Cardiac fibroblast (primary cell): ENCODE results near the gene NQO1.
"Not testable (repeated sequence)": the region's sequence is repeated elsewhere in the genome, so short reads cannot be mapped to it uniquely, and the experiment has no call there.

Source experiments
- DNase-seq, 2 donors: peaks; one replicate each; pipeline versions ENCODE4 v3.0.0 to v3.0.0-alpha.2; 2010; ENCODE audit warnings: low read depth in 2 of 2
- H3K4me3 ChIP-seq, 2 donors: replicated peaks in 1 of 2; 1 replicate in 1 of 2; 2 replicates in 1 of 2; pipeline ENCODE4 v1.5.1; 2011; ENCODE audit warnings: low read depth in 2 of 2, low read length in 2 of 2, mild to moderate bottlenecking in 2 of 2, moderate library complexity in 1 of 2
- TF ChIP-seq, protein P1 (sequence below): IDR thresholded peaks from one replicate; pipeline ENCODE4 v1.5.1; 2011; ENCODE audit warnings: low read depth, mild to moderate bottlenecking, low read length, inconsistent platforms

The NQO1 gene

DNA sequence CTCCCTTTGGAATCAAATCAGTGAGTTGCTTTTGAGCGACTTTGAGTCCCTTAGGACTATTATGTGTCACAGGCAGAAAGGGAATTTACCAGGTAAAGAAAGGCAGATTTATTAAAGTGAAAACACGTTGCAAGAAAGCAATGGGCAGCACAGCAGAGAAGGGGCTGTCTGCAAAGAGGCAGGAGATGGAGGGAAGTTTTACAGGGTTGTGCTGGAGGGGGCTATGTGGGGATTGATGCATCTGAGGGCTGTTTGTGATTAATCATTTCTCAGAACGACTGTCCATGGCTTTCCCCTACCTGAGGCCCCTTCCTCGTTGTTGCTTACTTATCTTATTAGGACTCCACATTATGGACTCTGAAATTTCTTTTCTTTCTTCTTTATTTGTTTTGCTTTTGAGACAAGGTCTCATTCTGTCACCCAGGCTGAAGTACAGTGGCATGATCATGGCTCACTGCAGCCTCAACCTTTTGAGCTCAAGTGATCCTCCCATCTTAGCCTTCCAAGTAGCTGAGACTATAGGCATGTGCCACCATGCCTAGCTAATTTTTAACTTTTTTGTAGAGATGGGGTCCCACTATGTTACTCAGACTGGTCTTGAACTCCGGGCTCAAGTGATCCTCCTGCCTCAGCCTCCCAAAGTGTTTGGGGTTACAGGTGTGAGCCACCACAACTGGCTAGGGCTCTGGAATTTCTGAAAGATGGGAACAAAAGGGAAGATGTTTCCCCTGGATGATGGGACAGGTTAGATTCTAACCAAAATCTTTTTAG is 41.3 kb upstream of the NQO1 start:
- TF ChIP-seq, protein P1, sequence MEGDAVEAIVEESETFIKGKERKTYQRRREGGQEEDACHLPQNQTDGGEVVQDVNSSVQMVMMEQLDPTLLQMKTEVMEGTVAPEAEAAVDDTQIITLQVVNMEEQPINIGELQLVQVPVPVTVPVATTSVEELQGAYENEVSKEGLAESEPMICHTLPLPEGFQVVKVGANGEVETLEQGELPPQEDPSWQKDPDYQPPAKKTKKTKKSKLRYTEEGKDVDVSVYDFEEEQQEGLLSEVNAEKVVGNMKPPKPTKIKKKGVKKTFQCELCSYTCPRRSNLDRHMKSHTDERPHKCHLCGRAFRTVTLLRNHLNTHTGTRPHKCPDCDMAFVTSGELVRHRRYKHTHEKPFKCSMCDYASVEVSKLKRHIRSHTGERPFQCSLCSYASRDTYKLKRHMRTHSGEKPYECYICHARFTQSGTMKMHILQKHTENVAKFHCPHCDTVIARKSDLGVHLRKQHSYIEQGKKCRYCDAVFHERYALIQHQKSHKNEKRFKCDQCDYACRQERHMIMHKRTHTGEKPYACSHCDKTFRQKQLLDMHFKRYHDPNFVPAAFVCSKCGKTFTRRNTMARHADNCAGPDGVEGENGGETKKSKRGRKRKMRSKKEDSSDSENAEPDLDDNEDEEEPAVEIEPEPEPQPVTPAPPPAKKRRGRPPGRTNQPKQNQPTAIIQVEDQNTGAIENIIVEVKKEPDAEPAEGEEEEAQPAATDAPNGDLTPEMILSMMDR: no peak
- DNase-seq: no peak
- no peak overlapping the region for H3K4me3 ChIP-seq

DNA sequence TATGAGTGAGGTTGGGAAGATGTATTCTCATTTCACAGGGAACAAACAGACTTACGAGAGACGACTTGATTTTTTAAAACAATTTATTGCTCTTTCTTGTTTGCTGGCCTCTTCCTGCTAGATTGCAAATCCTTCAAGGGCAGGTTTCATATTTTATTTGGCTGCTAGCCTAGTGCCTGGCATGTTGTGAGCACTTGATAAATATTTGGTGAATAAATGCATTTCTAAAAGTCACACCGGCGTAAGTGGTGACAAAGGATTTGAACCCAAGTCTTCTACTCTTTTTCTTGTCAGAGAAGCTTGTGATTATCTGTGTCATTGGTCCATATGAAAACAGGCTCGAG is 37.2 kb upstream of the NQO1 start:
- DNase-seq: peak in 1 of 2 donors; percentile 6
- TF ChIP-seq, protein P1: no peak
- H3K4me3 ChIP-seq: no peak overlapping the region

DNA sequence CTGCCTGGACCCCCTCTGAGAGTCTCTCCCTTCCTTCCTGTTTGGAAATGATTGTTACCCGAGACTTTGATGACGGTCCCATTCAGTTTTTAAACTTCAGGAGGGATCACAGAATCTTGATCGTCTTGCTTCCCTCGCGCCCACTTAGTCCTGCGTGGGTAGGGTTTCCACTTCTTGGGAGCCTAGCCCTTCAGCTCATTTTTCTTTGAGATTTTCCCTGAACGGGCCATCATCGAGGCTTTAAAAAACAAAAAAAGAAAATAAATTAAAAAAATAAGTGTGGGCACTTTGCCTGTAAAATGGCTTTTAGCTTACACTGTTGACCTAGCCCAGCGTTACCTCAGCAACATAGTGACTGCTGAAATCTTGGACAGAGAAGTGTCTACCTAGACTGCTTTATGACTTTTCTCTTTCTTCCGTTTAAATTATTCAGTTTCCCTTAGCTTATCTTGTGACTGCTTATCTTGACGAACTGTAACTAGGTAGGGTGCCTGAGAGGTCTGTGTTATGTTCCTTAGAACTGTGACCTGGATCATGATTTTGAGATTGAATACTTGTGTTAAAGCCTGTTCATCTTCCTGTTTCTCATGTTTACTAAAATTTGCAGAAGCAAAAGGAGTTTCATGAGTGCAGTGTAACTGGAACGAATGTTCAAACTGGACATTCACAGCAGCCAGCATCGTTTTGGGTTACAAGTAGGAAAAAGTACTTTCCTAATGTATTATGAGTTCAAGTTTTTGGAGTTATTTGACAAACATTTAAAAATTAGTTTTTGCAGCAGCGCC is 36.6 kb upstream of the NQO1 start:
- peak; percentile 47 to 51 for DNase-seq
- TF ChIP-seq, protein P1: no peak
- peak overlapping the region; percentile 87 to 91 for H3K4me3 ChIP-seq

DNA sequence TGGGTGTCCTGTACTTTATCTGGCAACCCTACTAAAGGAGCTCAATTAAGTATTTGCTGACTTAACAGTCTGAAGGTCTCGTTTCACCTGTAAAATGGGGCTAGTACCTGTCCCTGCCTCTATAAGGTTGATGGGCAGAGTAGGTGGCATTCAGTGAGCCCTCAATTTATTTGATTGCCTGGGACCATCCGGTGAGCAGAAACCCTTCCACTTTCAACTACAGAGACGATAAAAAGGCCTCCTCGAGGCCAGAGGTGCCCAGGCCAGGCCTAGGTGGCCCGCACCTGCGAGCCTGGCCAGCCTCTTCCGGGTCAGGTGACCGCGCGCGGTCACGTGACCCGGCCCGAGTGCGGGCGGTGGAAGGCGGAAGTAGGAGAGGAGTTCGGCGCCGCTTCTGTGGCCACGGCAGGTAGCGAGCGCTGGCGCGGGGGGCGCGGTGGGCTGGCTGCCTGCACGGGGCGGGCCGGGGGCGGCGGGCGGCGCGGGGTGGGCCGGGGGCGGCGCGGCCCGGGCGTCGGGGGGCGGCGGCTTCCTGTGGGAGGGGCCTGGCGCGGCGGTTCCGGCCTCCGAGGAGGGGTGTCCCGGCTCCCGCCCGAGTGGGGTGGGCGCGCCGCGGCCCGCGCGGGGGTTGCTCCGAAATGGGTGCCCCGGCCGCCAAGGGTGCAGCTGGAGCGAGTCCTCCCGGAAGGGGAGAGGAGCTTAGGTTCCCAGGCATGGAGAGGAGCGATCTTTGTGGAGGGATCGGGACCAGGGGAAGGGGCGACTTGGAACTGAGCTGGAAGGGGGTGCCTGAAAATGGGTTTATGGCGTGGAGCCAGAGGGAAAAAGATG is 35.8 kb upstream of the NQO1 start, which contains the start of gene WWP2:
TSS of gene WWP2 (plus strand) at position 350 of the 831 bp plus-strand sequence. CDS start 24,679 bp downstream, outside the sequence.
- TF ChIP-seq, protein P1: no peak
- DNase-seq: peak; percentile 47 to 76
- H3K4me3 ChIP-seq: peak within 1 kb of the TSS; percentile 87 to 91

DNA sequence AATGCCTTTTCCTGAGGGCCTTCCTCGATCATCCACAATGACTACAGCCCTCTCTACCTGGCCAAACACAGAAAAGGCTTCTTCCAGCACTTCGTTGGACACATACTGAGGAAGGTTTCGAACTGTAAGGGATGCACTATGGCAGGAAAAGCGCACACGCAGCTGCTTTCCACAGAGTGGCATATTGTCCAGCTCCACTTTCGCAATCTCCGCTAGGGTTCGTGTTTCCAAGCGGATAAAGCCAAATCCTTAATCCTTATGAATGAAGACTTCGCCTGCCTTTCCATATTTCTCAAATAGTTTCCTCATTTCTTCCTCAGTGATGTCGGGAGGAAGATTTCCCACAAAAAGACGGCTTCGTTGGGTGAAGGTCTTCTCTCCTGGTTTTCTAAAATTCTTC is 31.0 kb upstream of the NQO1 start:
- DNase-seq, H3K4me3 ChIP-seq: not testable (repeated sequence)

DNA sequence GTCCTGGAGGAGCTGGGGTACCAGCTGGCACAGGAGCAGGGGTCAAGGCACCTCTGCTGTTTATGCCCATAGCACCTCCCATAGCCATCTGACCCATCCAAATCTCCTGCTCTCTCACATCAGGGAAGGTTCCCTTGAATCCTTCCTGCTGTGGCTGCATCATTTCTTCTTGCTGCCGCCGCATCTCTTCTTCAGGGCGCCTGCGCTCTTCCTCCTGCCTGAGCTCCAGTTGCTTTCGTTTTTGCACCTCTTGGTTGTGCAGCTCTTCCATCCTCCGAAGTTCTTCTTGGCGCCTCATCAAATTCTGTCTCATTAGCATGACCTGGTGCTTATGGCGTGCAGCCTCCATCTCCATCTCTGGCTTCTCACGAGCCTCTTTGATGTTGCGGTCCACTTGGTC is 30.3 kb upstream of the NQO1 start:
- TF ChIP-seq, protein P1: no peak
- DNase-seq: no peak
- H3K4me3 ChIP-seq: no peak overlapping the region
